ENCODE measurements around the gene SYNJ2.
"Not testable (repeated sequence)": the region's sequence is repeated elsewhere in the genome, so short reads cannot be mapped to it uniquely, and the experiment has no call there.

The SYNJ2 gene

GRCh38 chr6:157955675-157956074, 26.0 kb upstream of the SYNJ2 start:
- DNase-seq = no peak

GRCh38 chr6:157956171-157956730, 25.4 kb upstream of the SYNJ2 start:
- no peak for DNase-seq

DNA sequence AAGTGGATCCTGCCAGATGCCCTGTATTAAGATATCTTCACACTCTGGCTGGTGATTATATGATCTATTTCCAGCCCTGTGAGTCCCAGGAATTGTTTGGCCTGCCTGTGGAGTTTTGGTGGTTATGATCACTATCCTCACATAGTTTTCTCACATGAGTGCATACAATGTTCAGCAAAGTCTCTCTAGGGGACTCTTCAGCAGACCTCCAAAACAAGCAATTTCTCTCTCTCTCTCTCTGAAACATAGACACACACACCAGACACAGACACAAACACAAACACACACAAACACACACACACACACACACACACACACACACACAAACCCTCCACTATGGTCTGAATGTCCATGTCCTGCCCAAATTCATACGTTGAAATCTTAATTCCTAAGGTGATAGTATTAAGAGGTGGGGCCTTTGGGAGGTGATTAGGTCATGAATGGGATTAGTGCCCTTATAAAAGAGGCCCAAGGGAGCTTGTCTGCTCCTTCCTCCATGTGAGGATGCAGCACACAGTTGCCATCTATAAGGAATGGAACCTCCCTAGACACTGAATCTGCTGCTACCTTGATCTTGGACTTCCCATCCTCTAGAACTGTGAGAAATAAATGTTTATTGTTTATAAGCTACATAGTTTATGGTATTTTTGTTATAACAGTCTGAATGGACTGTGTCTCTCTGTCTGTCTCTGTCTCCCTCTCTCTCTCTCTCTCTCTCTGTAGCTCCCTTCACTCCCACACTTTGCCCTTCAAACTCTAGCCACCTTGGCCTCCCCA, 22.0 kb upstream of the SYNJ2 start:
- DNase-seq = no peak

DNA sequence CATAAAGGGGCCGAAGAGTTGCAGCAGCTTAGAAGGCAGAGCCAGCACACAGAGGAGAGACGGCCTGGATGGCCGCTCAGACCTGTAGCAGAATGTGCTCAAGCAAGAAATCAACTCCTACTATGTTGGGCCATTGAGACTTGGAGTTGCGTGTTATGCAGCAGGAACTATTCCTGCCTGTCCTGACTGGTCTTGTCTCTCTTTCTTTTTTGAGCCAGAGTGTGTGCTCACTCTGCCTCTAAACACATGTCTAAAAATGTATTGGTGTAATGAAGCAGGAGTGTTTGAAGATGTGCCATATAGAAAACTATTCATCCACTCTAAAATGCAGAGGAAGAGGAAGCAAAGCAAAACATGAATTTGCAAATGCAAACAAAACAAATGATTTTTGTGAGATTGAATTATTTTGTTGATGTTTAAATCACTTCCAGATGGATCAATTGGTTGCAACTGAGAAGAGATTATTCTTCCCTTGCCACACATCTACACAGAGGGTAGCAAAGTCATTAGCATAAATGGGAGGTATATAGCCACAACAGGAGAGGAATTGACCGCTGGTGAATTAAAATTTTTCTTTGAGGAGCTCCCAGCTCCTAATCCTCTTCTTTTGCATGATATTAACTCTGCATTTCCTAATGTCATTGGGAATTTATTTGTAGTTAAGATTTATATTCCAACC, 20.4 kb upstream of the SYNJ2 start:
- DNase-seq = no peak

DNA sequence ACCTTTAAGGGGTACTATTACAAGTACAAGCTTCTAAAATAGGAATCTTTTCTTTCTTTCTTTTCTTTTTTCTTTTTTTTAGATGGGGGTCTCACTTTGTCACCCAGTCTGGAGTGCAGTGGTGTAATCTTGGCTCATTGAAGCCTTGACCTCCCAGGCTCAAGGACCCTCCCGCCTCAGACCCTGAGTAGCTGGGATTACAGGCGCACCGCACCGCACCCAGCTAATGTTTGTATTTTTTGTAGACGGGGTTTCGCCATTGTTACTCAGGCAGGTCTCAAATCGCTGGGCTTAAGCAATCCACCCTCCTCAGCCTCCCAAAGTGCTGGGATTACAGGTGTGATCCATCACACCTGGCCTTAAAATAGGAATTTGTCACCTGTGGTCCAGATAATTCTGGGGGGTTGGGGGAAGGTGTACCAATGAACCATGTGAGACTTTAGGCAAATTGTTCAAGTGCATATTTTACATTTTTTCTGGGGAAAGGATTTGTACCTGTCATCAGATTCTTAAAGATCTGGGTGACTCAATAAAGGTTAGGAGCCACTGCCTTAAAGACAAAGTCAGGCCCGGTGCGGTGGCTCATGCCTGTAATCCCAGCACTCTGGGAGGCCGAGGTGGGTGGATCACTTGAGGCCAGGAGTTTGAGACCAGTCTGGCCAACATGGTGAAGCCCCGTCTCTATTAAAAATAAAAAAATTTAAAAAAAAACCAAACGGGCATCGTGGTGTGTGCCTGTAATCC, 19.7 kb upstream of the SYNJ2 start:
- no peak for DNase-seq

DNA sequence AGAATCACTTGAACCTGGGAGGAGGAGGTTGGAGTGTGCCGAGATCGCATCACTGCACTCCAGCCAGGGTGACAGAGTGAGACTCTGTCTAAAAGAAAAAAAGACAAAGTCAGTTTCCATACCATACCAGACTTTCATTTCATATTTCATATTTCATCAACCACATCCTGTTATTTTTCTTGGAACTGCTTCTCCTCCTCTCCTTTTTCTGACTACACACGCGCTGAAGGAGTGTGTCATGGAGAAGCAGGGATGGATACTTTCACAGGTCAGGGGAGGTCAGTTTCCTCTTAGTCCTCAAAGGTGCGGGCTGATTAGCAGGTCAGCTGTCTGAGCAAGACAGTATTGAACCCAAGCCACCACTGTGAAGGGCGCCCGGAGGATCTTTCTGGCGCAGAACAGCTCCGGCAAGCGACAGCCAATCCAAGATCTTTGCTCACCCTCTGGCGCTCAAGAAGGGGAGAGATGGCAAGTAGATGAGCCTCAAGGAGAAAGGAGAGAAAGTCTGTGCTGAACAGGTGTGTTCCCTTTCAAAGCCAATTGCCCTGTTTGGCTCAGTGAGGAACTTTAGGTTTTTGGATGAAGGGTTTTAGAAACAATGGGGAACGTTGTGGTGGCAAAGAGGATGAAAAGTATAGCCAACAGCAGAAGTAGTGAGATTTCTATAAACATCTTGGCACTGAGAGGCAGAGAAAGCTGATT, 18.9 kb upstream of the SYNJ2 start:
- peak in 2 of 3 donors; percentile 35 to 68 for DNase-seq

DNA sequence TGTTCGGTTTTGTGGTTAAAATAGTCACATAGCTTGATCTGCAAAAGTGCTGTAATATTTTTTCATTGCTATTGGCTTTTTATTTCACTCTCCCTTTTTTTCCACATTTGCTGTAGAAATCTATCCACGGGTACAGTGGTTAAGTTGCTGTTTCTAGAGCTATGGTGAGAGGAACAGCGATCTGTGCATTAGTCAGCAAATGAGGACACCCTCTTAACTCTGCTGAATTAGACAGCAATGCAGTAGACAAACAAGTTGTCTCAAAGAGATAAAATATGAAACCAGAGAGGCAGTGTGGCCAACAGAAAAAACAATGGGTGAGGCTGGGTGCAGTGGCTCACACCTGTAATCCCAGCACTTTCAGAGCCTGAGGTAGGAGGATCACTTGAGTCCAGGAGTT, 17.6 kb upstream of the SYNJ2 start:
- peak; percentile 33 to 64 (median 61) for DNase-seq

DNA sequence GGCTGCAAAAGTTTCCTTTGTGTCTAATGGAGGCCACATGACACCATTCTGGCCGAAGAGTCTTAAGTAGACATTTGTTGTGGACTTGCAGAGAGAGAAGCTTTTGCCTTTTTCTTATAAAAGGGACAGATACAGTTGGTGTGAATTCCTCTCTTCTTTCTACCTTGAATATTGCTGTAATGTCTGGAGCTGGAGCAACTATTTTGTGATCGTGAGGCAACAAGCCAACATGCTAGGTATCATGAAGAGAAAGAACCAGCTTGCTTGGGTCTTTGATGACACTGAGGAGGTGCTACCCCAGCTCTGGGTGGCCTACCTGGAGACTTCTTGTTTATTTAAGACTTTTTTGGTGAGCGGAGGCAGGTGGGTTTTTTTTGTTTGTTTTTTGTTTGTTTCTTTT, 16.3 kb upstream of the SYNJ2 start:
- no peak for DNase-seq

DNA sequence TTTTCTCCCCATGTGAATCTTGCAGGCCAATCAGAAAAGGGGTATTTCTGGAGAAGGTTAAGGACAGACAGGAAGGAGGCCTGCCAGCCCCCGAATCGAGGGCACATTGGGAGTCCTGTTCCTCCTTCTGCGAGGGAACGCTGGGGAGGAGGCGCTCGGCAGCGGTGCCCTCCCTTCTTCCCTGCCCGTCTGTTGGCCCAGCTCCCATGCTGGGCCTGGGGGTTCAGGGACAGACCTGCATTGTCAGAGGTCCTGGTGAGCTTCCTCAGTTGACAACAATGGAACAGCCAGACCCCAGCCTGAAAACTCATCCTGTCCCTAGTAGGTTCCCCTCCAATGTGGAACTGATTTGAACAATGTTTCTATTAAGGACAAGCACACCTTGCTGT, 15.1 kb upstream of the SYNJ2 start:
- no peak for DNase-seq

DNA sequence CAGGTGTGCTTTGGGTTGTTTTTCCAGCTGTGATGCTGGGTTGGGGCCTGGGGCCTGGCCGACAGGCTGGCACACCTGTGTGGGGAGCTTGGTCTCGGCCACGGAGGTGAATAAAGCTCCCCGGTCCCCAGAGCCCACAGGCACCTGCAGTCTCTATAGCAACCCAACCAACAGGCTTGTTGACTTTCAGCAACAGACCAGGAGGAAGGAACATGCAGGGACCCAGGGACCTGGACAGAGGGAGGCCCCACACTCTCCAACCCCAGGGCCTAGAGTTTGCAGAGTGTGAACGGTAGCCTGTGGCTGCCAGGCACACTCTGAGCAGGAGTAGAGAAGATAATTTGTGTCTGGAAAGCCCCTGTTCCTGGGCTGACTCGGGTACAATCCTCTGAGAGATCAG, 14.6 kb upstream of the SYNJ2 start:
- no peak for DNase-seq

- no peak for DNase-seq
Measured at GRCh38 chr6:157967486-157967885, 14.2 kb upstream of the SYNJ2 start.

- not testable (repeated sequence) for DNase-seq
Measured at GRCh38 chr6:157972177-157972576, 9.5 kb upstream of the SYNJ2 start.

GRCh38 chr6:157974341-157974894, 7.2 kb upstream of the SYNJ2 start:
- DNase-seq = peak in 1 of 3 donors; percentile 20

GRCh38 chr6:157974967-157975366, 6.7 kb upstream of the SYNJ2 start:
- no peak for DNase-seq

DNA sequence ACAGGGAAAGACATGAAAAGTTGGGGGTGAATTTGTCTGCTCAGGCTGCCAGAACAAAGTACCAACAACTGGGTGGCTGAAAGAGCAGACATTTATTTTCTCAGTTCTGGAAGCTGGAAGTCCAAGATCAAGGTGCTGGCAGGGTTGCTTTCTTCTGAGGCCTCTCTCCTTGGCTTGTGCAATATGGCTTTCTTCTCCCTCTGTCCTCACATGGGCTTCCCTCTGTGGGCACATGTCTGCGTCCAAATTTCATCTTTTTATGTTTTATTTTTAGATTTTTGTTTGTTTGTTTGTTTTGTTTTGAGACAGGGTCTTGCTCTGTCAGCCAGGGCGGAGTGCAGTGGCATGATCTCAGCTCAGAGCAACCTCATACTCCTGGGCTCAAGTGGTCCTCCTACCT, 6.2 kb upstream of the SYNJ2 start:
- DNase-seq = no peak

GRCh38 chr6:157976345-157977175, 5.1 kb upstream of the SYNJ2 start:
- no peak for DNase-seq

DNA sequence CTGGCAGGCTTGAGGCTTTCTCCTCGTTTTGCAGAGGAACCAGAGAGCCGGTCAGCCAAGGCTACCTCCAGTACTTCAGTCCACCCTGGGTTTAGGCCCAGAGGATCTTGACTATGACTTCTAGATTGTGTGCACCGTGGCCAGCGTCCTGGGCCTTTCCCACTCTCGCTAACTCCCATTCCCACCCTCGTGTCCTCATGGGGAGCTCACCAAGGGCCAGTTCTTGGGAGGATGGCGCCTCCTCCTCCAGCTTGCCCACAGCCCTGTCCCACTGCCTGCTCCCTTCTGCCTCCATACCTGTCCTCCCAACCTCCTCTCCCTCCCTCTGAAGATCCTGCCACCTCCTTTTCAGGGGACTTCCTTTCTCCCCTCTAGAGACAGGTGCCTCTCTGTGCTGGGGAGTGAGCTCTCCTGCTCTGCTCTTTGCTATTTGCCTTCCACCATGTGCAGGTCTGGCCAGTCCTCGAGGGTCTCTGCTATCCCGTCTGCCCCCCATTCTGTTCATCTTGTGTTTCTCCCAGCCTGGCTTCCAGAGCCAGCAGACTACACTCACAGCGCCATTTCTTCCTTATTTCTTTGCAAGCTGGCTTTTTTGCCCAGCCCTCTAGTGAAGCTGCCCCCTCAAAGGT, 4.4 kb upstream of the SYNJ2 start:
- DNase-seq = no peak

GRCh38 chr6:157978021-157978783, 3.5 kb upstream of the SYNJ2 start:
- no peak for DNase-seq

DNA sequence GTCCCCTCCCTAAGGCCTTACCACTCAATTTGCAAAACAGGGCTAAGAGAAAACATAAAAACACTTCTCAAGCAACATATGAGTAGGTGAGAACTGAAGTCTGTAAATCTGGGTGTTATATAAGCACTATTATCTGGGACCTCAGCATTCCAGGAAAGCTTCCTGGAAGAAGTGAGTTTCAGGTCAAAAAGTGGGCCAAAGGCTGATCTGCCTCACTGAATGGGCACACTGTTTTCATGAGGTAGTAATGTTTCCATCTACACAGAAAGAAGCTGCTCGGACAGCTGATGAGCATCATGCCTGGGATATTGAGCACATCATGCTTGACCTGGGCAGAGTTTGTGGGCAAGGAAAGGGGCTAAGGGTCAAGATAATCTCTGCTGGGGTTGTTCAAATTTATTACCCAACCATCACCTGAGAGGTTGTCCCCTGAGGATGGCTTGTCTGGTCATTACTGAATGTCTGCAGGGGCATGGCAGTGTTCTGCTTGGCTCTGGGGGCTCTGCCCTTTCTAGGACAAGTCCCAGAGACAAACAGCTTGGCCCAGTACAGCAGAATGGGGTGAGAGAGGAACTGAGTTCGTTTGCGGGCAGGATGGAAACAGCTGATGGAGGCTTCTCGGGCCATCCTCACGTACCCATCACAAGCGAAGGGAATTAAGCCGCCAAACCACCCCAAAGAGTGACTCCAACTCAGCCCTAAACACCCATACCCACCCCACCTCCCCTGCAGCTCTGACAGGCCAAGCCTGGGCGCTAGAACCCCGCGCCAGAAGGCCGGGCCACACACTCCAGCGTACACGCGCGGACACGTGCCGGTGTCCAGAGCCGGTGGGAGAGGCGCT, 1.2 kb upstream of the SYNJ2 start:
- DNase-seq = no peak

- no peak for DNase-seq
Measured at GRCh38 chr6:157981132-157981394, 600 bp upstream of the SYNJ2 start.
